Cardiac muscle cell (in vitro differentiated cells and primary cell): ENCODE results near the gene MAD2L1BP. TPM values are rescaled to one million over a fixed set of nuclear protein-coding genes. Genes with fewer than 3 reads are reported as not detected.

Experiments used
- DNase-seq, 2 donors: peaks; one replicate each; pipeline versions ENCODE4 v3.0.0 to v3.0.0-alpha.2; 2010 to 2017; ENCODE audit warnings: low read depth in 1 of 2, low spot score in 1 of 2
- H3K27ac ChIP-seq: fragments of 200-600 bp; sonication (generic); 2 replicates; pipeline ENCODE4 v1.5.1; 2016
- H3K27me3 ChIP-seq: fragments of 200-600 bp; sonication (generic); 2 replicates; pipeline ENCODE4 v1.6.0; 2016; ENCODE audit warnings: control low read depth
- H3K36me3 ChIP-seq: fragments of 200-600 bp; sonication (generic); 2 replicates; pipeline ENCODE4 v1.5.1; 2016; ENCODE audit warnings: control low read depth
- H3K4me1 ChIP-seq: fragments of 200-600 bp; sonication (generic); 2 replicates; pipeline ENCODE4 v1.8.1; 2017; ENCODE audit warnings: low read depth, mild to moderate bottlenecking, mixed run types
- H3K4me3 ChIP-seq: fragments of 200-600 bp; sonication (generic); 2 replicates; pipeline ENCODE4 v1.5.1; 2016; ENCODE audit warnings: mild to moderate bottlenecking
- H3K9me3 ChIP-seq: fragments of 200-600 bp; sonication (generic); 2 replicates; pipeline ENCODE4 v1.5.1; 2017; ENCODE audit warnings: low read depth, mild to moderate bottlenecking, control low read depth
- CTCF ChIP-seq: IDR thresholded peaks from 2 replicates; pipeline ENCODE4 v1.5.1; 2012; ENCODE audit warnings: low read depth, mild to moderate bottlenecking, low read length
- polyA plus RNA-seq: library from polyadenylated mRNA; unstranded; fragments of >200 nt; fragmentation: Nextera tagmentation; extraction: Ambion mirVana; gene quantifications from 2 replicates; pipeline ENCODE4 v1.2.1, GENCODE V29; 2016
- total RNA-seq: library from RNA; depleted of rRNA; stranded (reverse); fragments of >200 nt; gene quantifications from 2 replicates; pipeline ENCODE4 v1.2.3, GENCODE V29; 2016

MAD2L1BP gene
- total and polyA plus RNA-seq, 2 experiments from 2014 or later, result 34.0 to 53.7 TPM

GRCh38 chr6:43634702-43635303 is 837 bp upstream of the MAD2L1BP start:
- no peak overlapping the region for H3K4me3 ChIP-seq

GRCh38 chr6:43636308-43636659 is 644 bp downstream of the MAD2L1BP start:
- Histone ChIP-seq H3K27me3 (no peaks in the 10 kb centered on the region), H3K4me3 (peak overlapping the region; percentile 72), H3K27ac (peak overlapping the region; percentile 38), H3K4me1 (peaks cover 16% of the 10 kb centered on the region), H3K9me3 (no peaks in the 10 kb centered on the region), H3K36me3 (peaks cover 15% of the 10 kb centered on the region)
- peak; percentile 9 to 16 for DNase-seq
- TF ChIP-seq CTCF, result no peak

More at GRCh38 chr6:43634702-43635303, 837 bp upstream of the MAD2L1BP start:
- Histone ChIP-seq H3K36me3 (peaks cover 4% of the 10 kb centered on the region), H3K27ac (no peak overlapping the region), H3K27me3 (no peaks in the 10 kb centered on the region), H3K9me3 (no peaks in the 10 kb centered on the region), H3K4me1 (peaks cover 27% of the 10 kb centered on the region)
- no peak for DNase-seq
- TF ChIP-seq CTCF, result no peak

- H3K27me3 ChIP-seq, result no peaks in the 10 kb centered on the region
- peaks cover 14% of the 10 kb centered on the region for H3K4me1 ChIP-seq
- H3K36me3 ChIP-seq, result peaks cover 19% of the 10 kb centered on the region
- no peak for DNase-seq
- TF ChIP-seq CTCF, result no peak
- no peaks in the 10 kb centered on the region for H3K9me3 ChIP-seq
- no peak overlapping the region for H3K4me3 ChIP-seq
- no peak overlapping the region for H3K27ac ChIP-seq
Measured at GRCh38 chr6:43639984-43640800, 4.6 kb downstream of the MAD2L1BP start.

- H3K4me1 ChIP-seq, result no peaks in the 10 kb centered on the region
- no peaks in the 10 kb centered on the region for H3K27me3 ChIP-seq
- H3K27ac ChIP-seq, result peak within 1 kb of the TSS; percentile 25
- H3K9me3 ChIP-seq, result no peaks in the 10 kb centered on the region
- H3K36me3 ChIP-seq, result peaks cover 12% of the 10 kb centered on the region
- TF ChIP-seq CTCF, result no peak
- peak within 1 kb of the TSS; percentile 45 for H3K4me3 ChIP-seq
- peak; percentile 81 to 88 for DNase-seq
Measured at GRCh38 chr6:43644940-43645612, 9.4 kb downstream of the MAD2L1BP start, which contains the start of gene RSPH9. Gene RSPH9, plus strand, starts transcription at chr6:43645036. Its CDS starts 63 bp downstream, at chr6:43645099.

GRCh38 chr6:43645613-43645964 is 9.9 kb downstream of the MAD2L1BP start:
- TF ChIP-seq CTCF, result no peak
- peak overlapping the region; percentile 25 for H3K27ac ChIP-seq
- H3K9me3 ChIP-seq, result no peaks in the 10 kb centered on the region
- H3K4me1 ChIP-seq, result no peaks in the 10 kb centered on the region
- H3K4me3 ChIP-seq, result peak overlapping the region; percentile 45
- H3K27me3 ChIP-seq, result no peaks in the 10 kb centered on the region
- H3K36me3 ChIP-seq, result peaks cover 7% of the 10 kb centered on the region
- DNase-seq, result no peak
